Right renal pelvis (tissue), 4 donors: ENCODE data around the gene C1R. TPM values are rescaled to one million over a fixed set of nuclear protein-coding genes. Genes with fewer than 3 reads are reported as not detected.
"Not testable (repeated sequence)": the region's sequence is repeated elsewhere in the genome, so short reads cannot be mapped to it uniquely, and the experiment has no call there.

Experiments used
- DNase-seq, 4 donors: peaks; one replicate each; pipeline ENCODE4 v3.0.0-alpha.2; 2013; ENCODE audit warnings: low read depth in 4 of 4, low spot score in 3 of 4, missing footprints in 1 of 4
- polyA plus RNA-seq, 4 donors: library from polyadenylated mRNA; unstranded; fragments of 120-200 nt; gene quantifications; one replicate each; pipeline ENCODE4 v1.2.1, GENCODE V29; 2013; ENCODE audit not compliant: insufficient read length in 4 of 4

Gene C1R
- polyA plus RNA-seq, 4 donors, result 43.6 to 54.4 (median 52.2) TPM

- no peak for DNase-seq
These were observed 49.4 kb downstream of the C1R start for GRCh38 chr12:7042842-7043241.

GRCh38 chr12:7039403-7039802 lies 52.8 kb downstream of the C1R start:
- DNase-seq, result no peak

GRCh38 chr12:7038591-7038990 lies 53.7 kb downstream of the C1R start:
- DNase-seq, result no peak

- DNase-seq, result not testable (repeated sequence)
These were observed 54.8 kb downstream of the C1R start for GRCh38 chr12:7037411-7037810.

GRCh38 chr12:7035463-7035862 lies 56.8 kb downstream of the C1R start:
- DNase-seq, result no peak

GRCh38 chr12:7034464-7034863 lies 57.8 kb downstream of the C1R start:
- DNase-seq, result no peak

GRCh38 chr12:7032990-7033389 lies 59.3 kb downstream of the C1R start:
- DNase-seq, result no peak

- no peak for DNase-seq
These were observed 60.9 kb downstream of the C1R start for GRCh38 chr12:7031306-7031705.

Other genes starting within 250 kb of the C1R start
- gene CDCA3, start 241.2 kb downstream of the C1R start, polyA plus RNA-seq, result 10 to 100 TPM; 25.2 to 26.9 (median 25.8) TPM
- 10 to 100 TPM; 56.5 to 71.2 (median 61.1) TPM for gene USP5, start 240.3 kb downstream of the C1R start, polyA plus RNA-seq
- 100 to 1,000 TPM; 570 to 637 (median 589) TPM for gene TPI1, start 224.9 kb downstream of the C1R start, polyA plus RNA-seq
- 10 to 100 TPM; 10.1 to 15.0 (median 11.8) TPM for gene SPSB2, start 219.1 kb downstream of the C1R start, polyA plus RNA-seq
- gene LRRC23, start 187.6 kb downstream of the C1R start, polyA plus RNA-seq, result 10 to 100 TPM; 15.0 to 20.1 (median 17.8) TPM
- 10 to 100 TPM; 12.1 to 15.7 (median 13.0) TPM for gene ENO2, start 177.9 kb downstream of the C1R start, polyA plus RNA-seq
- gene ATN1, start 164.5 kb downstream of the C1R start, polyA plus RNA-seq, result 100 to 1,000 TPM; 103 to 136 (median 119) TPM
- 10 to 100 TPM in 1 of 4 donors, 1 to 10 TPM in 1, not detected in 2; 3.8 to 10.0 TPM for gene RNU7-1, start 148.6 kb downstream of the C1R start, polyA plus RNA-seq
- 100 to 1,000 TPM; 124 to 184 (median 147) TPM for gene C12orf57, start 148.4 kb downstream of the C1R start, polyA plus RNA-seq
- 10 to 100 TPM; 19.1 to 22.4 (median 20.9) TPM for gene PTPN6, start 141.1 kb downstream of the C1R start, polyA plus RNA-seq
- 100 to 1,000 TPM; 243 to 308 (median 261) TPM for gene PHB2, start 121.8 kb downstream of the C1R start, polyA plus RNA-seq
- gene EMG1, start 121.5 kb downstream of the C1R start, polyA plus RNA-seq, result 10 to 100 TPM; 40.1 to 48.4 (median 46.1) TPM
- 10 to 100 TPM; 57.4 to 71.3 (median 66.8) TPM for gene LPCAT3, start 74.0 kb downstream of the C1R start, polyA plus RNA-seq
- gene C1S, start 31.7 kb downstream of the C1R start, polyA plus RNA-seq, result 10 to 100 TPM; 51.5 to 63.3 (median 56.3) TPM
- 10 to 100 TPM; 29.4 to 33.5 (median 32.1) TPM for gene C1RL, start 16.8 kb upstream of the C1R start, polyA plus RNA-seq
- gene RBP5, start 36.4 kb upstream of the C1R start, polyA plus RNA-seq, result 10 to 100 TPM; 46.5 to 54.0 (median 51.6) TPM
- gene CLSTN3, start 37.9 kb upstream of the C1R start, polyA plus RNA-seq, result 10 to 100 TPM; 80.8 to 88.7 (median 85.7) TPM
- 10 to 100 TPM; 45.0 to 53.2 (median 49.1) TPM for gene PEX5, start 97.2 kb upstream of the C1R start, polyA plus RNA-seq
- gene ACSM4, start 211.6 kb upstream of the C1R start, polyA plus RNA-seq, result under 1 TPM in 1 of 4 donors, not detected in 3; 0.04 TPM